GM19372 (cell line): ENCODE measurements around the gene MSANTD2.
"Not testable (repeated sequence)": the region's sequence is repeated elsewhere in the genome, so short reads cannot be mapped to it uniquely, and the experiment has no call there.

Source experiments
- ATAC-seq: cut with Tn5 transposase; IDR thresholded peaks from one replicate; pipeline ENCODE4 v1.9.1; 2021; ENCODE audit warnings: mild to moderate bottlenecking, low read depth, moderate library complexity; ENCODE audit not compliant: unreplicated experiment

MSANTD2 gene

GRCh38 chr11:124778281-124778680, 21.9 kb downstream of the MSANTD2 start:
- ATAC-seq: no peak

GRCh38 chr11:124776865-124777645, 23.2 kb downstream of the MSANTD2 start:
- ATAC-seq: no peak

- not testable (repeated sequence) for ATAC-seq
Observed at GRCh38 chr11:124770959-124771358, 29.2 kb downstream of the MSANTD2 start.

- ATAC-seq: no peak
Observed at GRCh38 chr11:124769806-124770774, 30.1 kb downstream of the MSANTD2 start.

GRCh38 chr11:124768914-124769313, 31.3 kb downstream of the MSANTD2 start:
- ATAC-seq: no peak

- ATAC-seq: no peak
Observed at GRCh38 chr11:124766156-124766555, 34.0 kb downstream of the MSANTD2 start.

- ATAC-seq: no peak
Observed at GRCh38 chr11:124763156-124763947, 36.9 kb downstream of the MSANTD2 start.

GRCh38 chr11:124762624-124763155, 37.5 kb downstream of the MSANTD2 start:
- peak; percentile 7 for ATAC-seq

- peak; percentile 54 for ATAC-seq
Observed at GRCh38 chr11:124762105-124762623, 38.0 kb downstream of the MSANTD2 start, which contains the start of gene ESAM. ESAM (minus strand) TSS chr11:124762290; CDS start chr11:124762154, 136 bp downstream.

- ATAC-seq: no peak
Observed at GRCh38 chr11:124761301-124762104, 38.7 kb downstream of the MSANTD2 start.

GRCh38 chr11:124760806-124761205, 39.4 kb downstream of the MSANTD2 start:
- ATAC-seq: no peak

- ATAC-seq: peak; percentile 29
Observed at GRCh38 chr11:124760205-124760652, 40.0 kb downstream of the MSANTD2 start.

GRCh38 chr11:124759266-124760204, 40.7 kb downstream of the MSANTD2 start:
- ATAC-seq: no peak

GRCh38 chr11:124758355-124759265, 41.6 kb downstream of the MSANTD2 start:
- ATAC-seq: peak; percentile 42

GRCh38 chr11:124757320-124757719, 42.9 kb downstream of the MSANTD2 start:
- ATAC-seq: no peak

GRCh38 chr11:124756753-124757227, 43.4 kb downstream of the MSANTD2 start:
- no peak for ATAC-seq
